Lower leg skin (tissue), 3 donors: Measurements from ENCODE around the gene NUBP2.

Experiments used
- POLR2A ChIP-seq, 2 donors: fragments of 450-650 bp; IDR thresholded peaks; one replicate each; pipeline ENCODE4 v1.6.1; 2016 to 2017; ENCODE audit warnings: antibody characterized with exemption in 2 of 2, mild to moderate bottlenecking in 1 of 2, moderate library complexity in 1 of 2
- TF ChIP-seq, protein P1 (sequence below), 3 donors: fragments of 450-650 bp; IDR thresholded peaks; one replicate each; pipeline ENCODE4 v1.5.1; 2016; ENCODE audit warnings: antibody characterized with exemption in 3 of 3, mild to moderate bottlenecking in 3 of 3, moderate library complexity in 2 of 3

DNA sequence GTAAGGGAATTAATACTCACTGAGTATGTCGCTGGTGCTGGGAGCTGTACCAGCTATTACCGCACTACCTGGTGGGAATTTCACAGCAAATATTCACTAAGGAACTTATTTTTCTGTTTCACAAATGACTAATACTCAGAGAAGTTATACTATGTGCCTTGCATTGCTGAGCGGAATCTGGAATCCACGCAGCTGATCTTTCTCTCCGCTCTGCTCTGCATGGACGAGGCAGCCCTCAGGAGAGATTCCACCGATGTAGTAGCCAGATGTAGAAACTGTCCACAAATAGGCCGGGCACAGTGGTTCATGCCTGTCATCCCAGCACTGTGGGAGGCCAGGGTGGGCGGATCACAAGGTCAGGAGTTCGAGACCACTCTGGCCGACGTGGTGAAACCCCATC lies 28.6 kb upstream of the NUBP2 start:
- TF ChIP-seq POLR2A (IDR thresholded peaks at IDR 0.05): no peak
- TF ChIP-seq, protein P1, sequence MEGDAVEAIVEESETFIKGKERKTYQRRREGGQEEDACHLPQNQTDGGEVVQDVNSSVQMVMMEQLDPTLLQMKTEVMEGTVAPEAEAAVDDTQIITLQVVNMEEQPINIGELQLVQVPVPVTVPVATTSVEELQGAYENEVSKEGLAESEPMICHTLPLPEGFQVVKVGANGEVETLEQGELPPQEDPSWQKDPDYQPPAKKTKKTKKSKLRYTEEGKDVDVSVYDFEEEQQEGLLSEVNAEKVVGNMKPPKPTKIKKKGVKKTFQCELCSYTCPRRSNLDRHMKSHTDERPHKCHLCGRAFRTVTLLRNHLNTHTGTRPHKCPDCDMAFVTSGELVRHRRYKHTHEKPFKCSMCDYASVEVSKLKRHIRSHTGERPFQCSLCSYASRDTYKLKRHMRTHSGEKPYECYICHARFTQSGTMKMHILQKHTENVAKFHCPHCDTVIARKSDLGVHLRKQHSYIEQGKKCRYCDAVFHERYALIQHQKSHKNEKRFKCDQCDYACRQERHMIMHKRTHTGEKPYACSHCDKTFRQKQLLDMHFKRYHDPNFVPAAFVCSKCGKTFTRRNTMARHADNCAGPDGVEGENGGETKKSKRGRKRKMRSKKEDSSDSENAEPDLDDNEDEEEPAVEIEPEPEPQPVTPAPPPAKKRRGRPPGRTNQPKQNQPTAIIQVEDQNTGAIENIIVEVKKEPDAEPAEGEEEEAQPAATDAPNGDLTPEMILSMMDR (IDR thresholded peaks at IDR 0.05): no peak
